ENCODE results near the gene DDX25. TPM values are rescaled to one million over a fixed set of nuclear protein-coding genes. Genes with fewer than 3 reads are reported as not detected.

The DDX25 gene
- total and polyA plus RNA-seq, 10 of the 15 experiments (the other 5 are each of a cell fraction or from before 2014, with no cell fraction given) = 0.05 TPM; not detected in 9

- H3K4me3 ChIP-seq = no peak overlapping the region
- no peak overlapping the region for H2AFZ ChIP-seq (ENCODE audit: control insufficient read depth, low read depth, low read length)
- no peaks in the 10 kb centered on the region for H3K36me3 ChIP-seq (ENCODE audit: control insufficient read depth in 2 of 2, insufficient read depth in 2 of 2, low read length in 1 of 2)
- no peak for TF ChIP-seq POLR2AphosphoS2 (IDR thresholded peaks at IDR 0.05; ENCODE audit: low read depth, low read length)
- TF ChIP-seq TARDBP (IDR thresholded peaks at IDR 0.05; ENCODE audit: borderline replicate concordance) = no peak
- TF ChIP-seq RAD51 (IDR thresholded peaks at IDR 0.05) = no peak
- no peak for TF ChIP-seq NBN (IDR thresholded peaks at IDR 0.05)
- no peak for TF ChIP-seq ATF3 (IDR thresholded peaks at IDR 0.05; ENCODE audit: borderline replicate concordance, extremely low read depth, low read depth, low read length)
- CTCF ChIA-PET = no interaction called here
- WGBS (ENCODE audit: insufficient coverage, insufficient replicate concordance, low lambda C conversion rate, missing lambda C conversion rate) = 0% methylated on average over 2 of the region's 2 CpGs
- RAD21 ChIA-PET (ENCODE audit: unreplicated experiment) = no interaction called here
- no peak overlapping the region for H3K9ac ChIP-seq (ENCODE audit: control insufficient read depth, insufficient read depth, low read length)
- no peaks in the 10 kb centered on the region for H3K79me2 ChIP-seq (ENCODE audit: control insufficient read depth, insufficient read depth, low read length)
- H3K27ac ChIP-seq (ENCODE audit: control insufficient read depth, insufficient read depth) = no peak overlapping the region
- H3K27me3 ChIP-seq (replicated peaks in 1 of 2; ENCODE audit: control insufficient read depth in 2 of 2, insufficient read depth in 2 of 2, low read length in 1 of 2) = no peaks in the 10 kb centered on the region
- in situ Hi-C loops (cut with MboI) = no loop called here
- POLR2A ChIA-PET = no interaction called here
- no peak for ATAC-seq
- FAIRE-seq = no peak
- no peak for DNase-seq (ENCODE audit: low read depth, low spot score)
- H4K20me1 ChIP-seq (ENCODE audit: control insufficient read depth, insufficient read depth) = no peaks in the 10 kb centered on the region
- H3K4me1 ChIP-seq (ENCODE audit: control insufficient read depth, insufficient read depth, low read length) = no peaks in the 10 kb centered on the region
- SMC1A ChIA-PET (ENCODE audit: uncharacterized antibody, unreplicated experiment) = no interaction called here
- no peak overlapping the region for H3K4me2 ChIP-seq (ENCODE audit: control insufficient read depth, insufficient read depth)
- H3K9me3 ChIP-seq (replicated peaks; ENCODE audit: control insufficient read depth, insufficient read depth, low read length) = no peaks in the 10 kb centered on the region
- no TSS peak for BruUV-seq (replicated peaks)
- intact Hi-C loops (cut with micrococcal nuclease; ENCODE audit: unreplicated experiment) = no loop called here
Measured at GRCh38 chr11:125952559-125952958, 48.3 kb downstream of the DDX25 start.

GRCh38 chr11:125952973-125953372, 48.7 kb downstream of the DDX25 start:
- H3K79me2 ChIP-seq (ENCODE audit: control insufficient read depth, insufficient read depth, low read length) = no peaks in the 10 kb centered on the region
- in situ Hi-C loops (cut with MboI) = no loop called here
- intact Hi-C loops (cut with micrococcal nuclease; ENCODE audit: unreplicated experiment) = no loop called here
- TF ChIP-seq, protein P1, sequence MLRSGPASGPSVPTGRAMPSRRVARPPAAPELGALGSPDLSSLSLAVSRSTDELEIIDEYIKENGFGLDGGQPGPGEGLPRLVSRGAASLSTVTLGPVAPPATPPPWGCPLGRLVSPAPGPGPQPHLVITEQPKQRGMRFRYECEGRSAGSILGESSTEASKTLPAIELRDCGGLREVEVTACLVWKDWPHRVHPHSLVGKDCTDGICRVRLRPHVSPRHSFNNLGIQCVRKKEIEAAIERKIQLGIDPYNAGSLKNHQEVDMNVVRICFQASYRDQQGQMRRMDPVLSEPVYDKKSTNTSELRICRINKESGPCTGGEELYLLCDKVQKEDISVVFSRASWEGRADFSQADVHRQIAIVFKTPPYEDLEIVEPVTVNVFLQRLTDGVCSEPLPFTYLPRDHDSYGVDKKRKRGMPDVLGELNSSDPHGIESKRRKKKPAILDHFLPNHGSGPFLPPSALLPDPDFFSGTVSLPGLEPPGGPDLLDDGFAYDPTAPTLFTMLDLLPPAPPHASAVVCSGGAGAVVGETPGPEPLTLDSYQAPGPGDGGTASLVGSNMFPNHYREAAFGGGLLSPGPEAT (IDR thresholded peaks at IDR 0.05; ENCODE audit: low read depth) = no peak
- no peak for TF ChIP-seq ETV6 (conservative IDR thresholded peaks at IDR 0.05 in 1 of 2, IDR thresholded peaks at IDR 0.05 in 1 of 2; ENCODE audit: borderline replicate concordance in 1 of 2, low read depth in 1 of 2)
- no peak for TF ChIP-seq TBL1XR1 (IDR thresholded peaks at IDR 0.05; ENCODE audit: low read depth, low read length)
- TF ChIP-seq, protein P2, sequence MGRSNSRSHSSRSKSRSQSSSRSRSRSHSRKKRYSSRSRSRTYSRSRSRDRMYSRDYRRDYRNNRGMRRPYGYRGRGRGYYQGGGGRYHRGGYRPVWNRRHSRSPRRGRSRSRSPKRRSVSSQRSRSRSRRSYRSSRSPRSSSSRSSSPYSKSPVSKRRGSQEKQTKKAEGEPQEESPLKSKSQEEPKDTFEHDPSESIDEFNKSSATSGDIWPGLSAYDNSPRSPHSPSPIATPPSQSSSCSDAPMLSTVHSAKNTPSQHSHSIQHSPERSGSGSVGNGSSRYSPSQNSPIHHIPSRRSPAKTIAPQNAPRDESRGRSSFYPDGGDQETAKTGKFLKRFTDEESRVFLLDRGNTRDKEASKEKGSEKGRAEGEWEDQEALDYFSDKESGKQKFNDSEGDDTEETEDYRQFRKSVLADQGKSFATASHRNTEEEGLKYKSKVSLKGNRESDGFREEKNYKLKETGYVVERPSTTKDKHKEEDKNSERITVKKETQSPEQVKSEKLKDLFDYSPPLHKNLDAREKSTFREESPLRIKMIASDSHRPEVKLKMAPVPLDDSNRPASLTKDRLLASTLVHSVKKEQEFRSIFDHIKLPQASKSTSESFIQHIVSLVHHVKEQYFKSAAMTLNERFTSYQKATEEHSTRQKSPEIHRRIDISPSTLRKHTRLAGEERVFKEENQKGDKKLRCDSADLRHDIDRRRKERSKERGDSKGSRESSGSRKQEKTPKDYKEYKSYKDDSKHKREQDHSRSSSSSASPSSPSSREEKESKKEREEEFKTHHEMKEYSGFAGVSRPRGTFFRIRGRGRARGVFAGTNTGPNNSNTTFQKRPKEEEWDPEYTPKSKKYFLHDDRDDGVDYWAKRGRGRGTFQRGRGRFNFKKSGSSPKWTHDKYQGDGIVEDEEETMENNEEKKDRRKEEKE (IDR thresholded peaks at IDR 0.05) = no peak
- TF ChIP-seq, protein P3, sequence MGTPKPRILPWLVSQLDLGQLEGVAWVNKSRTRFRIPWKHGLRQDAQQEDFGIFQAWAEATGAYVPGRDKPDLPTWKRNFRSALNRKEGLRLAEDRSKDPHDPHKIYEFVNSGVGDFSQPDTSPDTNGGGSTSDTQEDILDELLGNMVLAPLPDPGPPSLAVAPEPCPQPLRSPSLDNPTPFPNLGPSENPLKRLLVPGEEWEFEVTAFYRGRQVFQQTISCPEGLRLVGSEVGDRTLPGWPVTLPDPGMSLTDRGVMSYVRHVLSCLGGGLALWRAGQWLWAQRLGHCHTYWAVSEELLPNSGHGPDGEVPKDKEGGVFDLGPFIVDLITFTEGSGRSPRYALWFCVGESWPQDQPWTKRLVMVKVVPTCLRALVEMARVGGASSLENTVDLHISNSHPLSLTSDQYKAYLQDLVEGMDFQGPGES (IDR thresholded peaks at IDR 0.05) = no peak
- no peak overlapping the region for H3K9ac ChIP-seq (ENCODE audit: control insufficient read depth, insufficient read depth, low read length)
- H3K4me3 ChIP-seq = no peak overlapping the region
- no peaks in the 10 kb centered on the region for H3K27me3 ChIP-seq (replicated peaks in 1 of 2; ENCODE audit: control insufficient read depth in 2 of 2, insufficient read depth in 2 of 2, low read length in 1 of 2)
- 39% methylated on average over 7 of the region's 7 CpGs for WGBS (ENCODE audit: insufficient coverage, insufficient replicate concordance, low lambda C conversion rate, missing lambda C conversion rate)
- no TSS peak for BruUV-seq (replicated peaks)
- H3K36me3 ChIP-seq (ENCODE audit: control insufficient read depth in 2 of 2, insufficient read depth in 2 of 2, low read length in 1 of 2) = no peaks in the 10 kb centered on the region
- CTCF ChIA-PET = no interaction called here
- SMC1A ChIA-PET (ENCODE audit: uncharacterized antibody, unreplicated experiment) = no interaction called here
- H3K4me2 ChIP-seq (ENCODE audit: control insufficient read depth, insufficient read depth) = no peak overlapping the region
- ATAC-seq (no peak), FAIRE-seq (no peak), DNase-seq (ENCODE audit: low read depth, low spot score) (no peak)
- no peaks in the 10 kb centered on the region for H3K9me3 ChIP-seq (replicated peaks; ENCODE audit: control insufficient read depth, insufficient read depth, low read length)
- no peak overlapping the region for H2AFZ ChIP-seq (ENCODE audit: control insufficient read depth, low read depth, low read length)
- POLR2A ChIA-PET = no interaction called here
- no peak overlapping the region for H3K27ac ChIP-seq (ENCODE audit: control insufficient read depth, insufficient read depth)
- RAD21 ChIA-PET (ENCODE audit: unreplicated experiment) = no interaction called here
- H4K20me1 ChIP-seq (ENCODE audit: control insufficient read depth, insufficient read depth) = no peaks in the 10 kb centered on the region
- H3K4me1 ChIP-seq (ENCODE audit: control insufficient read depth, insufficient read depth, low read length) = no peaks in the 10 kb centered on the region

All from GM12878 (cell line).